K562 (cell line): Measurements from ENCODE around the gene TMEM132D. TPM values are rescaled to one million over a fixed set of nuclear protein-coding genes. Genes with fewer than 3 reads are reported as not detected.

ENCODE experiments used
- ATAC-seq: fragments of 200-7000 bp; cut with Tn5 transposase; 3 replicates; pipeline ENCODE4 v1.9.1; 2020; ENCODE audit warnings: moderate library complexity
- BruUV-seq: library from RNA; stranded (reverse); fragments of 400-500 nt; replicated peaks from 2 replicates; lab custom pipeline; 2021; lab: Mats Ljungman, UMichigan
- CTCF ChIA-PET: fragments of 300-600 bp; formaldehyde crosslinking; extraction: SDS; loops from one replicate; lab custom pipeline; 2021; ENCODE audit warnings: low intra/inter-chr PET ratio; lab: Yijun Ruan, JAX
- POLR2A ChIA-PET: fragments of 300-600, 350-650 bp; sonication (Branson Sonifier 250); formaldehyde crosslinking; extraction: SDS; loops from one replicate; lab custom pipeline; 2021; ENCODE audit warnings: antibody characterized with exemption, inconsistent platforms; lab: Yijun Ruan, JAX
- DNase-seq, 4 experiments: peaks; one replicate each; pipeline versions ENCODE4 v3.0.0 to v3.0.0-alpha.2; 2011 to 2018; ENCODE audit warnings: low spot score in 3 of 4, mixed read lengths in 3 of 4; ENCODE audit errors: extremely low read depth in 1 of 4
- FAIRE-seq: peaks from 2 replicates; lab custom pipeline; 2011; peaks lifted over from hg19 to GRCh38; lab: Jason Lieb, UNC
- H2AFZ ChIP-seq: 2 replicates; pipeline ENCODE4 v1.6.0; 2011; ENCODE audit warnings: low read depth, low read length, control low read depth, inconsistent platforms
- H3K27ac ChIP-seq: fragments of 200-600 bp; 3 replicates; pipeline ENCODE4 v1.8.0; 2011; ENCODE audit warnings: low read depth, mild to moderate bottlenecking, control low read depth, inconsistent platforms, low read length, moderate library complexity, mixed read lengths; ENCODE audit errors: extremely low read depth
- H3K27me3 ChIP-seq, 2 experiments: fragments of 300-600 bp in 1 of 2; 2 replicates in 1 of 2; 3 replicates in 1 of 2; pipeline versions ENCODE4 v1.6.0 to v1.8.0; 2011; ENCODE audit warnings: inconsistent platforms in 2 of 2, low read length in 2 of 2, mild to moderate bottlenecking in 1 of 2, mixed read lengths in 1 of 2, moderate library complexity in 1 of 2; ENCODE audit not compliant: control insufficient read depth in 2 of 2, insufficient read depth in 2 of 2
- H3K36me3 ChIP-seq: fragments of 300-600 bp; 3 replicates; pipeline ENCODE4 v1.8.0; 2011; ENCODE audit warnings: mild to moderate bottlenecking, low read length, inconsistent platforms; ENCODE audit not compliant: control insufficient read depth, insufficient read depth
- H3K4me1 ChIP-seq, 2 experiments: fragments of 200-600 bp in 1 of 2; replicated peaks in 1 of 2; 2 replicates in 1 of 2; 3 replicates in 1 of 2; pipeline versions ENCODE4 v1.5.1 to v1.8.0; 2011; ENCODE audit warnings: inconsistent platforms in 2 of 2, low read length in 2 of 2, mild to moderate bottlenecking in 1 of 2, mixed read lengths in 1 of 2, moderate library complexity in 1 of 2; ENCODE audit not compliant: control insufficient read depth in 2 of 2, insufficient read depth in 2 of 2
- H3K4me2 ChIP-seq: 2 replicates; pipeline ENCODE4 v1.6.1; 2011; ENCODE audit warnings: low read length, control low read depth, inconsistent platforms, mixed read lengths; ENCODE audit not compliant: insufficient read depth
- H3K4me3 ChIP-seq: fragments of 200-600 bp; sonication (generic), shearing (Covaris generic); 2 replicates; pipeline ENCODE4 v1.5.1; 2016; ENCODE audit warnings: control low read depth, inconsistent platforms
- H3K79me2 ChIP-seq: fragments of 200-600 bp; 3 replicates; pipeline ENCODE4 v1.8.0; 2011; ENCODE audit warnings: low read length, inconsistent platforms; ENCODE audit not compliant: control insufficient read depth, insufficient read depth
- H3K9ac ChIP-seq, 2 experiments: 2 replicates each; pipeline versions ENCODE4 v1.6.0 to v1.6.1; 2011; ENCODE audit warnings: low read depth in 2 of 2, low read length in 2 of 2, control low read depth in 1 of 2, inconsistent platforms in 1 of 2, mild to moderate bottlenecking in 1 of 2, mixed read lengths in 1 of 2; ENCODE audit not compliant: insufficient read depth in 1 of 2
- H3K9me1 ChIP-seq: one replicate; pipeline ENCODE4 v1.6.0; 2011; ENCODE audit warnings: inconsistent platforms, mild to moderate bottlenecking, low read length, moderate library complexity; ENCODE audit not compliant: control insufficient read depth, insufficient read depth
- H3K9me3 ChIP-seq: replicated peaks from 2 replicates; pipeline ENCODE4 v1.5.1; 2011; ENCODE audit warnings: low read depth, low read length, inconsistent platforms; ENCODE audit not compliant: control insufficient read depth, insufficient read depth
- H4K20me1 ChIP-seq: replicated peaks from 2 replicates; pipeline ENCODE4 v1.6.1; 2011; ENCODE audit warnings: low read length, inconsistent platforms, mixed read lengths; ENCODE audit not compliant: control insufficient read depth, insufficient read depth
- NRF1 ChIP-seq, 2 experiments: fragments of 450-650 bp; IDR thresholded peaks in 1 of 2; conservative IDR thresholded peaks in 1 of 2; 2 replicates each; pipeline ENCODE4 v1.6.1; 2014; ENCODE audit warnings: mild to moderate bottlenecking in 2 of 2
- PCBP1 ChIP-seq: fragments of 200-400 bp; formaldehyde crosslinking; IDR thresholded peaks from 2 replicates; pipeline ENCODE4 v1.6.1; 2018; ENCODE audit warnings: mild to moderate bottlenecking, low read depth, low read length; ENCODE audit not compliant: poor library complexity, severe bottlenecking
- RAD51 ChIP-seq: fragments of 450-650 bp; IDR thresholded peaks from 2 replicates; pipeline ENCODE4 v1.7.1; 2016; ENCODE audit warnings: low read depth, mild to moderate bottlenecking, borderline replicate concordance
- RBFOX2 ChIP-seq: fragments of 200-400 bp; formaldehyde crosslinking; IDR thresholded peaks from 2 replicates; pipeline ENCODE4 v1.6.1; 2017; ENCODE audit warnings: low read depth, mild to moderate bottlenecking, low read length, moderate library complexity
- SIX5 ChIP-seq, 2 experiments: IDR thresholded peaks; 2 replicates each; pipeline ENCODE4 v1.6.1; 2011; ENCODE audit warnings: low read length in 2 of 2, borderline replicate concordance in 1 of 2, low read depth in 1 of 2, mild to moderate bottlenecking in 1 of 2, moderate library complexity in 1 of 2; ENCODE audit not compliant: insufficient read depth in 1 of 2
- WGBS: fragments of 100-300 bp; shearing (Covaris generic); methylation state at CpG from one replicate; pipeline ENCODE4 v1.1.6; 2016; ENCODE audit warnings: low coverage, mixed read lengths; ENCODE audit not compliant: insufficient coverage; ENCODE audit errors: missing lambda C conversion rate; 5-methylcytosine and 5-hydroxymethylcytosine counted together
- in situ Hi-C: fragments of 300-500 bp; cut with MboI; formaldehyde crosslinking; loops from 4 replicates; pipeline ENCODE4 v1.15.0; 2018; ENCODE audit warnings: inconsistent platforms, mixed read lengths
- intact Hi-C: fragments of 100-400 bp; cut with micrococcal nuclease; formaldehyde crosslinking; loops from 2 replicates; pipeline ENCODE4 v1.14.2; 2022
- polyA plus RNA-seq, 8 experiments: library from polyadenylated mRNA; depleted of rRNA in 4 of 8; stranded (reverse) in 5 of 8; unstranded in 3 of 8; fragments of >200 nt; fragmentation: Nextera tagmentation in 2 of 8; fragmentation: Illumina TruSeq in 1 of 8; extraction: Ambion mirVana in 2 of 8; extraction: Trizol in 1 of 8; gene quantifications; 2 replicates each; pipeline versions ENCODE4 v1.2.1 to v1.2.3, GENCODE V29; 2011 to 2014; ENCODE audit warnings: inconsistent platforms in 1 of 8, missing spikeins in 1 of 8
- total RNA-seq, 7 experiments: library from RNA; depleted of rRNA in 6 of 7; stranded (reverse); fragments of >200 nt in 6 of 7; fragmentation: Illumina TruSeq in 2 of 7; extraction: Trizol in 2 of 7; gene quantifications; 2 replicates each; pipeline versions ENCODE4 v1.2.1 to v1.2.3, GENCODE V29; 2011 to 2021; ENCODE audit warnings: low replicate concordance in 1 of 7
- TF ChIP-seq, protein P1 (sequence below): IDR thresholded peaks from 3 replicates; pipeline ENCODE4 v1.6.1; 2011; ENCODE audit warnings: borderline replicate concordance, mild to moderate bottlenecking; ENCODE audit not compliant: insufficient read length, insufficient read depth
- TF ChIP-seq, protein P2 (sequence below): fragments of 250-450 bp; sonication (Bioruptor Pico); IDR thresholded peaks from 2 replicates; pipeline ENCODE4 v1.8.0; 2021; ENCODE audit warnings: moderate library complexity, mild to moderate bottlenecking, inconsistent platforms
- TF ChIP-seq, protein P3 (sequence below): sonication (generic); formaldehyde crosslinking; IDR thresholded peaks from 2 replicates; pipeline ENCODE4 v1.5.0; 2020; ENCODE audit warnings: missing genetic modification reagents

The TMEM132D gene
- total and polyA plus RNA-seq, 9 of the 15 experiments (the other 6 are each of a cell fraction or from before 2014, with no cell fraction given) = not detected

DNA sequence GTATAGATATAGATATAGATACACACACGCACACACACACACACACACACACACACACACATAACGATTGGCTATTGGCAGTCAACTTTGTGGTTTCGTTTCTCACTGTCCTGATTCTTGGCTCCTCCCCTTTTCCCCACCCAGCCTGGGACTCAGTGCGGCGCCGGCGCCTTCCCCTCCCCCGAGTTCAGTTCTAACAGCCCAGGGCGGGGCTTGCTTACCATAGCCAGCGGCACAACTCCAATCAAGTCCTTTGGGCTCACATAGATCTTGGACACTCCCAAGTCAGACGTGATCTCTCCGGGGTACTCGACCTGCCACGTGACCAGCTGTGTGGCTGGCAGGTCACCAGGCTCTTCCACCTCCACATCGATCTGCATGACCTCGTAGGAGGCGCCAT, 566.4 kb downstream of the TMEM132D start:
- no peak overlapping the region for H3K4me3 ChIP-seq
- WGBS = under 1% methylated on average over 14 of the region's 17 CpGs
- no peaks in the 10 kb centered on the region for H3K36me3 ChIP-seq
- no TSS peak for BruUV-seq
- in situ Hi-C loops = no loop called here
- no peaks in the 10 kb centered on the region for H4K20me1 ChIP-seq
- peak overlapping the region; percentile 46; the same call in 1 of the 2 replicates for H3K4me2 ChIP-seq
- H3K79me2 ChIP-seq = no peaks in the 10 kb centered on the region
- no peak overlapping the region for H3K27ac ChIP-seq
- H2AFZ ChIP-seq = peak overlapping the region; percentile 44; the same call in 1 of the 2 replicates
- ATAC-seq (peak; percentile 84), DNase-seq (peak; percentile 21 to 36 (median 30)), FAIRE-seq (no peak)
- no peak overlapping the region for H3K9ac ChIP-seq
- H3K27me3 ChIP-seq = no peaks in the 10 kb centered on the region
- no peak for TF ChIP-seq SIX5 (IDR thresholded peaks at IDR 0.05; ENCODE audit: borderline replicate concordance in 1 of 2, insufficient read depth in 1 of 2, low read depth in 1 of 2, low read length in 2 of 2)
- TF ChIP-seq NRF1 (conservative IDR thresholded peaks at IDR 0.05 in 1 of 2, IDR thresholded peaks at IDR 0.05 in 1 of 2) = peak; percentile 15 to 27; a peak in 1 of 4 replicates
- no peak for TF ChIP-seq PCBP1
- TF ChIP-seq RAD51 = peak; percentile 44; the same call in 1 of the 2 replicates
- TF ChIP-seq, protein P1, sequence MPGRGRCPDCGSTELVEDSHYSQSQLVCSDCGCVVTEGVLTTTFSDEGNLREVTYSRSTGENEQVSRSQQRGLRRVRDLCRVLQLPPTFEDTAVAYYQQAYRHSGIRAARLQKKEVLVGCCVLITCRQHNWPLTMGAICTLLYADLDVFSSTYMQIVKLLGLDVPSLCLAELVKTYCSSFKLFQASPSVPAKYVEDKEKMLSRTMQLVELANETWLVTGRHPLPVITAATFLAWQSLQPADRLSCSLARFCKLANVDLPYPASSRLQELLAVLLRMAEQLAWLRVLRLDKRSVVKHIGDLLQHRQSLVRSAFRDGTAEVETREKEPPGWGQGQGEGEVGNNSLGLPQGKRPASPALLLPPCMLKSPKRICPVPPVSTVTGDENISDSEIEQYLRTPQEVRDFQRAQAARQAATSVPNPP = no peak
- TF ChIP-seq, protein P2, sequence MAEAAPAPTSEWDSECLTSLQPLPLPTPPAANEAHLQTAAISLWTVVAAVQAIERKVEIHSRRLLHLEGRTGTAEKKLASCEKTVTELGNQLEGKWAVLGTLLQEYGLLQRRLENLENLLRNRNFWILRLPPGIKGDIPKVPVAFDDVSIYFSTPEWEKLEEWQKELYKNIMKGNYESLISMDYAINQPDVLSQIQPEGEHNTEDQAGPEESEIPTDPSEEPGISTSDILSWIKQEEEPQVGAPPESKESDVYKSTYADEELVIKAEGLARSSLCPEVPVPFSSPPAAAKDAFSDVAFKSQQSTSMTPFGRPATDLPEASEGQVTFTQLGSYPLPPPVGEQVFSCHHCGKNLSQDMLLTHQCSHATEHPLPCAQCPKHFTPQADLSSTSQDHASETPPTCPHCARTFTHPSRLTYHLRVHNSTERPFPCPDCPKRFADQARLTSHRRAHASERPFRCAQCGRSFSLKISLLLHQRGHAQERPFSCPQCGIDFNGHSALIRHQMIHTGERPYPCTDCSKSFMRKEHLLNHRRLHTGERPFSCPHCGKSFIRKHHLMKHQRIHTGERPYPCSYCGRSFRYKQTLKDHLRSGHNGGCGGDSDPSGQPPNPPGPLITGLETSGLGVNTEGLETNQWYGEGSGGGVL (CRISPR knock-in tag) = no peak
- TF ChIP-seq, protein P3, sequence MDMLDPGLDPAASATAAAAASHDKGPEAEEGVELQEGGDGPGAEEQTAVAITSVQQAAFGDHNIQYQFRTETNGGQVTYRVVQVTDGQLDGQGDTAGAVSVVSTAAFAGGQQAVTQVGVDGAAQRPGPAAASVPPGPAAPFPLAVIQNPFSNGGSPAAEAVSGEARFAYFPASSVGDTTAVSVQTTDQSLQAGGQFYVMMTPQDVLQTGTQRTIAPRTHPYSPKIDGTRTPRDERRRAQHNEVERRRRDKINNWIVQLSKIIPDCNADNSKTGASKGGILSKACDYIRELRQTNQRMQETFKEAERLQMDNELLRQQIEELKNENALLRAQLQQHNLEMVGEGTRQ = peak; percentile 61
- TF ChIP-seq RBFOX2 = no peak
- no peaks in the 10 kb centered on the region; a peak in 1 of 5 replicates for H3K4me1 ChIP-seq
- no peaks in the 10 kb centered on the region for H3K9me1 ChIP-seq
- intact Hi-C loops = no loop called here
- ChIA-PET POLR2A (no interaction called here), CTCF (no interaction called here)
- H3K9me3 ChIP-seq = no peaks in the 10 kb centered on the region
